Stimulated activated CD8-positive, alpha-beta memory T cell treated with anti-CD3 and anti-CD28 coated beads, Interleukin-7, amount 100 ng/mL, for 24 hours (primary cell): ENCODE measurements around the gene SMYD4.
"Not testable (repeated sequence)": the region's sequence is repeated elsewhere in the genome, so short reads cannot be mapped to it uniquely, and the experiment has no call there.

Source experiments
- DNase-seq: peaks from one replicate; pipeline ENCODE4 v3.0.0-alpha.2; 2020; ENCODE audit warnings: low read depth

Gene SMYD4

GRCh38 chr17:1753767-1754429 lies 75.8 kb downstream of the SMYD4 start:
- DNase-seq, result no peak

GRCh38 chr17:1752425-1753262 lies 77.1 kb downstream of the SMYD4 start:
- DNase-seq, result no peak

- no peak for DNase-seq
Observed at GRCh38 chr17:1750628-1751027, 79.1 kb downstream of the SMYD4 start.

GRCh38 chr17:1746975-1747543 lies 82.6 kb downstream of the SMYD4 start:
- DNase-seq, result no peak

- no peak for DNase-seq
Observed at GRCh38 chr17:1745513-1746020, 84.1 kb downstream of the SMYD4 start.

GRCh38 chr17:1744551-1745512 lies 84.9 kb downstream of the SMYD4 start:
- DNase-seq, result no peak

- DNase-seq, result no peak
Observed at GRCh38 chr17:1743088-1743439, 86.6 kb downstream of the SMYD4 start.

- no peak for DNase-seq
Observed at GRCh38 chr17:1742371-1743087, 87.2 kb downstream of the SMYD4 start, which contains the start of gene SERPINF2. Gene SERPINF2, plus strand, starts transcription at chr17:1742871. Its CDS starts 2,125 bp downstream, at chr17:1744996.

GRCh38 chr17:1741899-1742298 lies 87.8 kb downstream of the SMYD4 start:
- not testable (repeated sequence) for DNase-seq

- no peak for DNase-seq
Observed at GRCh38 chr17:1737531-1738291, 92.0 kb downstream of the SMYD4 start.

- DNase-seq, result no peak
Observed at GRCh38 chr17:1736348-1737281, 93.1 kb downstream of the SMYD4 start.

- DNase-seq, result no peak
Observed at GRCh38 chr17:1735834-1736347, 93.8 kb downstream of the SMYD4 start.

- no peak for DNase-seq
Observed at GRCh38 chr17:1735418-1735817, 94.3 kb downstream of the SMYD4 start.

- no peak for DNase-seq
Observed at GRCh38 chr17:1733759-1734158, 95.9 kb downstream of the SMYD4 start.

- DNase-seq, result no peak
Observed at GRCh38 chr17:1732833-1733321, 96.8 kb downstream of the SMYD4 start.

- no peak for DNase-seq
Observed at GRCh38 chr17:1732241-1732832, 97.4 kb downstream of the SMYD4 start.

GRCh38 chr17:1731194-1731506 lies 98.6 kb downstream of the SMYD4 start:
- DNase-seq, result no peak
